Ovary (tissue), 9 donors: Measurements from ENCODE around the gene HLA-B. TPM values are rescaled to one million over a fixed set of nuclear protein-coding genes. Genes with fewer than 3 reads are reported as not detected.

Experiments
- DNase-seq, 5 donors: peaks; one replicate each; pipeline ENCODE4 v3.0.0-alpha.2; 2019 to 2020
- H3K27ac ChIP-seq, 2 donors: fragments of 200-600 bp; one replicate each; pipeline versions ENCODE4 v1.5.1 to v1.8.0; 2019 to 2022
- H3K27me3 ChIP-seq: fragments of 200-600 bp; one replicate; pipeline ENCODE4 v1.8.0; 2022
- H3K36me3 ChIP-seq: fragments of 200-600 bp; sonication (generic); one replicate; pipeline ENCODE4 v1.5.1; 2019
- H3K4me1 ChIP-seq: one replicate; pipeline ENCODE4 v1.8.1; 2013; ENCODE audit warnings: mild to moderate bottlenecking, moderate library complexity; ENCODE audit not compliant: insufficient read depth
- H3K4me3 ChIP-seq: fragments of 200-600 bp; sonication (generic); one replicate; pipeline ENCODE4 v1.5.1; 2017
- H3K9me3 ChIP-seq, 2 donors: fragments of 200-600 bp in 1 of 2; sonication (generic) in 1 of 2; one replicate each; pipeline versions ENCODE4 v1.5.1 to v1.8.1; 2013 to 2019; ENCODE audit warnings: mild to moderate bottlenecking in 1 of 2, moderate library complexity in 1 of 2
- CTCF ChIP-seq, 3 donors: fragments of 450-650 bp in 2 of 3; fragments of 200-600 bp in 1 of 3; IDR thresholded peaks; one replicate each; pipeline versions ENCODE4 v1.5.1 to v1.8.0; 2016 to 2022; ENCODE audit warnings: antibody characterized with exemption in 3 of 3, mild to moderate bottlenecking in 1 of 3
- EP300 ChIP-seq: sonication (generic); formaldehyde crosslinking; IDR thresholded peaks from one replicate; pipeline ENCODE4 v1.6.1; 2017; ENCODE audit warnings: antibody characterized with exemption
- POLR2A ChIP-seq: fragments of 450-650 bp; IDR thresholded peaks from one replicate; pipeline ENCODE4 v1.6.1; 2017; ENCODE audit warnings: antibody characterized with exemption, mild to moderate bottlenecking, moderate library complexity
- WGBS, 3 donors: extraction: QIAGEN DNeasy Blood & Tissue Kit in 1 of 3; methylation state at CpG; one replicate each; pipeline versions ENCODE4 v1.1.5 to v1.1.7; 2013 to 2017; 5-methylcytosine and 5-hydroxymethylcytosine counted together
- intact Hi-C, 4 donors: fragments of 100-400 bp; cut with DNase I; formaldehyde crosslinking; loops; one replicate each; pipeline versions ENCODE4 v1.11.0 to v1.15.1; 2022 to 2023
- polyA plus RNA-seq, 2 donors: library from polyadenylated mRNA; stranded (reverse); fragments of 200-250 nt in 1 of 2; fragments of 350-450 nt in 1 of 2; fragmentation: Illumina TruSeq in 1 of 2; extraction: RNeasy Lipid Tissue Mini Kit (QIAGEN cat#74804) in 1 of 2; gene quantifications; one replicate each; pipeline ENCODE4 v1.2.3, GENCODE V29; 2013 to 2014
- total RNA-seq, 7 donors: library from RNA; depleted of rRNA in 2 of 7; stranded (reverse); fragments of >200 nt in 2 of 7; fragmentation: NEBNext Ultra II Directional in 3 of 7; extraction: Animal tissue kit (Norgen Biotek cat#: 25700) in 3 of 7; gene quantifications; one replicate each; pipeline versions ENCODE4 v1.1.0 to v1.2.4, GENCODE V29; 2016 to 2023
- donor health status: DM: no; HTN: no; CAD: no; lungs with moderate emphysema.
- donor health status: DM: no; HTN: no; CAD: no.
- donor health status: Bipolar disorder and iron deficiency.
- donor health status: DM: yes; HTN: yes; CAD: no.
- donor health status: DM: no; HTN: no; CAD: no.
- donor health status: DM: yes; HTN: yes; CAD: no.

HLA-B gene
- total and polyA plus RNA-seq, 9 donors: 358 to 2,036 (median 530) TPM

DNA sequence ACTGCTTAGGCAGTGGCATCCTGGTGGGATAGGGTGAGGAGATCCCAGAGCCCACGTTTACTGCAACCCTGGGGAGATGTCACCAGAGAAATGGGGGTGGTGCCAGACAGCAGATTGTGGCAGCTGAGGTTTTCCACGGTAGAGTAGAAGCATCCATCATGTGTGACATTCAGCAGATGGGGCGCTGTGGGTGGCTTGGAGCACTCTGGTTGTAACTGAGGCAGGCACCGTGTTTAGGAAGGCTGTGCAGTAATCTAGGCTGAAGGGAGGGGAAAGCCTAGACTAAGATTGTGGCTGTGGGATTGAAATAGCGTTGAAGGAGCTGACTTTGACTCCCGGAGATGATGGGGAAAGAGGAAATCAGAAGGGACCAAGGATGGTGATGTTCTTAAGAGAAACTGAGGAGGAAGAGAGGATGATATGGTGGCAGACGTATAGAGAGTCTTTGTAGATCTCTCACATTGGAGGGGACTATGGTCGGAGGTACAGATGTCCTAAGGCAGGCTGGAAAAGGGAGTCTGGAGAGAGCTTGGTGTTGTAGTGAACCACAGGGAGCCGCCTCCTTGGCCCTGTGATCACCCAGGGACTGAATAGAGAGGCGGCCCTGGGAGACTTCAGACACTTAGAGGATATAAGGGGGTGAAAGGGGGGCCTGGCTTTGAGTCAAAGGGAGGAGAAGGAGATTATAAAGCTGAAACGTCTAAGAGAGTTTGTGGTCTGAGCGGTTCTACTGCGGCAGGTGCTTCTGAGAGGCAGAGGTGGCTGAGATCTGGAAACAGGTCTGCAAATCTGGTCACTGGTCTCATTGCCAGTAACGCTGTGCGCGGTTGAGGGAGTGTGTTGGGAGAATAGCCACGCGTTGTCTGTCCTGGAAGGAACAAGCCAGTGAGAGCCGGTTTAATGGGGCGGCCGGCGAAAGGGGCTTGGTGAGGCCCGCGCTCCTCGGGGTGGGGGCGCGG, 45.6 kb upstream of the HLA-B start:
- peaks cover 16% of the 10 kb centered on the region for H3K4me1 ChIP-seq
- intact Hi-C loops: no loop called here
- peak in 3 of 5 donors; percentile 35 to 58 (median 37) for DNase-seq
- no peaks in the 10 kb centered on the region for H3K27me3 ChIP-seq
- no peaks in the 10 kb centered on the region for H3K36me3 ChIP-seq
- 6 to 8% (median 6%) methylated on average over 27 of the region's 27 CpGs for WGBS, 3 donors
- peak overlapping the region; percentile 81 for H3K4me3 ChIP-seq
- TF ChIP-seq CTCF (IDR thresholded peaks at IDR 0.05) (no peak), EP300 (no peak), POLR2A (no peak)
- no peaks in the 10 kb centered on the region for H3K9me3 ChIP-seq
- peak overlapping the region; percentile 61 to 98 for H3K27ac ChIP-seq

- no peaks in the 10 kb centered on the region for H3K36me3 ChIP-seq
- no peaks in the 10 kb centered on the region for H3K9me3 ChIP-seq
- whole genome bisulfite sequencing, 3 donors: 21 to 29% (median 25%) methylated on average over 4 of the region's 4 CpGs
- peak; percentile 52 for TF ChIP-seq POLR2A
- TF ChIP-seq CTCF (IDR thresholded peaks at IDR 0.05): no peak
- peaks cover 16% of the 10 kb centered on the region for H3K4me1 ChIP-seq
- intact Hi-C loops: no loop called here
- peak overlapping the region; percentile 81 for H3K4me3 ChIP-seq
- peak overlapping the region; percentile 97 to 98 for H3K27ac ChIP-seq
- DNase-seq: peak in 4 of 5 donors; percentile 49 to 71 (median 56)
- H3K27me3 ChIP-seq: no peaks in the 10 kb centered on the region
Measured at GRCh38 chr6:31401403-31401802, 44.4 kb upstream of the HLA-B start.

DNA sequence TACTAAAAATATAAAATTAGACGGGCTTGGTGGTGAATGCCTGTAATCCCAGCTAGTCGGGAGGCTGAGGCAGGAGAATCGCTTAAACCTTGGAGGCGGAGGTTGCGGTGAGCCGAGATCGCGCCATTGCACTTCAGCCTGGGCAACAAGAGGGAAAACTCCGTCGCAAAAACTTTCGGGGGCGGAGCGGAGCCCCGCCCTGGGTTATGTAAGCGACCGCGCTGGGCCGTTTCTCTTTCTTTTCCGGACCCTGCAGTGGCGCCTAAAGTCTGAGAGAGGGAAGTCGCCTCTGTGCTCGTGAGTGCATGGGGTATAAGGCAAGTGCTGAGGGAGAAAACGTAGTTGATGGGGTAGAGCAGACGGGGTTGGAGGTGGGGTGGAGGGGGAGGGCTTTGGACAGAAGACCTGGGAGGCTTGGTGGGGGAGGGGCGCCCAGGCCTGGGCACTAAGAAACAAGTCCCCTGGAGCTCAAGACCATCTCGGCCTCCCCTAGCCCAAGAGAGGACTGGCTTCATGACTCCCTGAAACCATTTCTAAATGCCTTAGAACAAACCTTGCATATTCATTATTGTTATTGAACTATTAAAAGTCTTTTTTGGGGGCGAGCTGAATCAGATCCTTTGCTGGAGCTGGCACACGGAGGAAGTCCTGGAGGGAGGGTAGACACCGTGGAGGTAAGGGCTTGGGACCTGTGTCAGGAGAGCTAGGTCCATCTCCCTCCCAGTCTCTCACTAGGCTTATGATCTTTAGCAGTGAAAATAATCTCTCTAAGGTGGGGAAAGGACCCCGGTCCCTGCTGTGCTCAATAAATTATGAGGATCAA, 43.7 kb upstream of the HLA-B start:
- Histone ChIP-seq H3K4me1 (peaks cover 16% of the 10 kb centered on the region), H3K9me3 (no peaks in the 10 kb centered on the region), H3K27ac (peak overlapping the region; percentile 97 to 98), H3K36me3 (no peaks in the 10 kb centered on the region), H3K27me3 (no peaks in the 10 kb centered on the region), H3K4me3 (peak overlapping the region; percentile 81)
- intact Hi-C loops: no loop called here
- TF ChIP-seq POLR2A (peak; percentile 37), EP300 (no peak)
- 1% methylated on average over 30 of the region's 30 CpGs for WGBS, 3 donors
- peak; percentile 76 to 87 (median 81) for DNase-seq

DNA sequence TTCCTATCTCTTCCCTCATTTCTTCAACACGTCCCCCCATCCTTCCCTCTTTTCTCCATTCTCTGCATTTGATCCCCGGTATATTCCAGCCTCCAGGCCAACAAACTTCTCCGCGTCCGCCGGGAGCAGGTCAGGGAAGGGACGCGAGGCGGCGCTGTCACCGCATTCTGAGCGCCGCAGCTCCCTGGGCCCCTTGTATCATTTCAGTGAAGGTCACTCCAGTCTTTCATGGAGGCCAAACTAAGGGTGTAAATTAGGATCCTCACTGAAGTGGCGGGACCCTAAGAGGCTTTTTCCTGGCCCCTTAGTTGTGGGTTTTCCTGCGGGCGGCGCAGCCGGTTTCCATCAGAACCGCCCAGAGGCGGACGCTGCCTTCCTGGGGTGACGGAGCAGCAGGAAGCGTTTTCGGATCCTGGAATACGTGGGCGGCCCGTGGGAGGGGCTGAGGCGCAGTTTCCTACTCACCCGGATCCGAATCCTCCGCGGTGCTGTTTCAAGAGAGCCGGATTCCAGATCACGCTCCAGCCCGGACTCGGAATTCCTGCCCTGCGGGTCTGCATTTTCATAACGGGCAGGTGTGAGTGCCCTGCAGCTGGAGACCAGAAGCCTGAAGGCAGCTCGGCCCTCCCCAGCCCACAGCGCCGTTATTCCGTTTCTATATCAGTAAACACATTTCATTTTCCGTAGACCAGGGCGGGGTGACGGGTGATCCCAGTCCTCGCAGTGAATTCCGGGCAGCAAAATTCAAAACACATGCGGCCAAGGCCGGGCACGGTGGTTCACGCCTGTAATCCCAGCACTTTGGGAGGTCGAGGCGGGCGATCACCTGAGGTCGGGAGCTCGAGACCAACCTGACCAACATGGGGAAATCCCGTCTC, 42.8 kb upstream of the HLA-B start:
- 0% methylated on average over 56 to 57 of the region's 57 CpGs for WGBS, 3 donors
- Histone ChIP-seq H3K4me3 (peak overlapping the region; percentile 81), H3K27me3 (no peaks in the 10 kb centered on the region), H3K9me3 (no peaks in the 10 kb centered on the region), H3K4me1 (peaks cover 15% of the 10 kb centered on the region), H3K36me3 (no peaks in the 10 kb centered on the region), H3K27ac (peak overlapping the region; percentile 97 to 98)
- TF ChIP-seq POLR2A: peak; percentile 54
- TF ChIP-seq CTCF (IDR thresholded peaks at IDR 0.05): peak; percentile 88 to 95 (median 92)
- TF ChIP-seq EP300: no peak
- intact Hi-C loops: loop anchor here in 1 of 4 donors (5.0 kb wide), 1 partner anchor 42 kb away; no protein-coding TSS in a partner anchor
- DNase-seq: peak; percentile 91 to 94 (median 92)
